HG02884 (cell line): Measurements from ENCODE around the gene SLC49A3.
A peak's percentile ranks its signal among the peaks of the same experiment; 100 is the strongest.
"Not testable (repeated sequence)": the region's sequence is repeated elsewhere in the genome, so short reads cannot be mapped to it uniquely, and the experiment has no call there.

Experiments
- ATAC-seq: cut with Tn5 transposase; IDR thresholded peaks from one replicate; pipeline ENCODE4 v1.9.1; 2021; ENCODE audit warnings: mild to moderate bottlenecking, moderate library complexity; ENCODE audit not compliant: unreplicated experiment

SLC49A3 gene

GRCh38 chr4:681736-682451, 7.1 kb downstream of the SLC49A3 start:
- ATAC-seq, result no peak

GRCh38 chr4:680928-681645, 7.9 kb downstream of the SLC49A3 start:
- ATAC-seq, result no peak

- ATAC-seq, result no peak
Observed at GRCh38 chr4:680551-680927, 8.4 kb downstream of the SLC49A3 start.

- ATAC-seq, result no peak
Observed at GRCh38 chr4:680091-680490, 8.9 kb downstream of the SLC49A3 start.

GRCh38 chr4:679629-680028, 9.3 kb downstream of the SLC49A3 start:
- no peak for ATAC-seq

- ATAC-seq, result no peak
Observed at GRCh38 chr4:679104-679481, 9.9 kb downstream of the SLC49A3 start.

- no peak for ATAC-seq
Observed at GRCh38 chr4:678331-679103, 10.4 kb downstream of the SLC49A3 start.

- no peak for ATAC-seq
Observed at GRCh38 chr4:677431-678293, 11.3 kb downstream of the SLC49A3 start.

- ATAC-seq, result no peak
Observed at GRCh38 chr4:676871-677235, 12.1 kb downstream of the SLC49A3 start.

GRCh38 chr4:675980-676870, 12.7 kb downstream of the SLC49A3 start:
- no peak for ATAC-seq

GRCh38 chr4:675036-675882, 13.7 kb downstream of the SLC49A3 start:
- no peak for ATAC-seq

- ATAC-seq, result peak; percentile 67
Observed at GRCh38 chr4:674172-675035, 14.5 kb downstream of the SLC49A3 start, which contains the start of the genes ATP5ME and MYL5. ATP5ME (minus strand) TSS chr4:674276; CDS start chr4:674247, 29 bp downstream. MYL5 (plus strand) TSS chr4:674542; CDS start chr4:678027, 3,485 bp downstream.

GRCh38 chr4:673349-674091, 15.4 kb downstream of the SLC49A3 start:
- no peak for ATAC-seq

GRCh38 chr4:671769-672168, 17.2 kb downstream of the SLC49A3 start:
- ATAC-seq, result no peak

GRCh38 chr4:669806-670559, 19.0 kb downstream of the SLC49A3 start:
- ATAC-seq, result not testable (repeated sequence)

- ATAC-seq, result not testable (repeated sequence)
Observed at GRCh38 chr4:668219-668618, 20.7 kb downstream of the SLC49A3 start.
